Spleen (tissue), 11 donors: ENCODE data around the gene DVL1. TPM values are rescaled to one million over a fixed set of nuclear protein-coding genes. Genes with fewer than 3 reads are reported as not detected.

Source experiments
- DNase-seq: peaks from one replicate; pipeline ENCODE4 v3.0.0-alpha.2; 2020
- H3K27ac ChIP-seq, 8 donors: fragments of 200-600 bp; sonication (generic) in 7 of 8; 1 replicate in 4 of 8; 2 replicates in 4 of 8; pipeline versions ENCODE4 v1.5.0 to v1.8.0; 2016 to 2021; ENCODE audit warnings: inconsistent platforms in 4 of 8, mild to moderate bottlenecking in 4 of 8, moderate library complexity in 1 of 8
- H3K27me3 ChIP-seq, 7 donors: fragments of 200-600 bp; sonication (generic) in 6 of 7; replicated peaks in 1 of 7; 1 replicate in 4 of 7; 2 replicates in 3 of 7; pipeline versions ENCODE4 v1.5.0 to v1.8.0; 2016 to 2021; ENCODE audit warnings: inconsistent platforms in 3 of 7, mild to moderate bottlenecking in 1 of 7
- H3K36me3 ChIP-seq, 6 donors: fragments of 200-600 bp; sonication (generic) in 5 of 6; 1 replicate in 4 of 6; 2 replicates in 2 of 6; pipeline versions ENCODE4 v1.5.0 to v1.8.0; 2016 to 2021; ENCODE audit warnings: inconsistent platforms in 2 of 6
- H3K4me1 ChIP-seq, 6 donors: fragments of 200-600 bp; sonication (generic) in 5 of 6; 1 replicate in 3 of 6; 2 replicates in 3 of 6; pipeline versions ENCODE4 v1.5.0 to v1.8.0; 2016 to 2021; ENCODE audit warnings: inconsistent platforms in 3 of 6
- H3K4me3 ChIP-seq, 8 donors: fragments of 200-600 bp; sonication (generic) in 7 of 8; 1 replicate in 4 of 8; 2 replicates in 4 of 8; pipeline versions ENCODE4 v1.5.0 to v1.8.0; 2016 to 2021; ENCODE audit warnings: inconsistent platforms in 4 of 8, mild to moderate bottlenecking in 4 of 8, moderate library complexity in 2 of 8
- H3K9me3 ChIP-seq, 8 donors: fragments of 200-600 bp; sonication (generic) in 7 of 8; 1 replicate in 4 of 8; 2 replicates in 4 of 8; pipeline versions ENCODE4 v1.5.0 to v1.8.0; 2016 to 2021; ENCODE audit warnings: inconsistent platforms in 4 of 8
- CTCF ChIP-seq, 11 experiments: fragments of 200-600 bp in 7 of 11; fragments of 450-650 bp in 4 of 11; sonication (generic) in 4 of 11; IDR thresholded peaks in 8 of 11; conservative IDR thresholded peaks in 3 of 11; 1 replicate in 7 of 11; 2 replicates in 4 of 11; pipeline versions ENCODE4 v1.4.0 to v1.8.0; 2016 to 2021; ENCODE audit warnings: antibody characterized with exemption in 11 of 11, inconsistent platforms in 4 of 11, mild to moderate bottlenecking in 1 of 11
- POLR2A ChIP-seq, 3 donors: fragments of 450-650 bp; IDR thresholded peaks; one replicate each; pipeline ENCODE4 v1.5.1; 2017; ENCODE audit warnings: antibody characterized with exemption in 3 of 3, mild to moderate bottlenecking in 1 of 3
- POLR2AphosphoS5 ChIP-seq, 3 donors: sonication (generic); formaldehyde crosslinking; IDR thresholded peaks; one replicate each; pipeline ENCODE4 v1.5.1; 2017; ENCODE audit warnings: antibody characterized with exemption in 3 of 3
- WGBS, 5 donors: extraction: QIAGEN DNeasy Blood & Tissue Kit in 3 of 5; methylation state at CpG; one replicate each; pipeline versions ENCODE4 v1.1.5 to v1.1.7; 2013 to 2018; 5-methylcytosine and 5-hydroxymethylcytosine counted together
- intact Hi-C: fragments of 100-400 bp; cut with DNase I; formaldehyde crosslinking; loops from one replicate; pipeline ENCODE4 v1.15.0; 2023; ENCODE audit warnings: low total_unique reads
- polyA plus RNA-seq, 3 donors: library from polyadenylated mRNA; stranded (reverse); fragments of 200-250 nt; gene quantifications; one replicate each; pipeline ENCODE4 v1.2.1, GENCODE V29; 2013
- total RNA-seq, 7 donors: library from RNA; depleted of rRNA in 3 of 7; stranded (reverse); fragments of >200 nt in 3 of 7; fragmentation: NEBNext Ultra II Directional in 4 of 7; extraction: Animal tissue kit (Norgen Biotek cat#: 25700) in 4 of 7; gene quantifications; one replicate each; pipeline versions ENCODE4 v1.1.0 to v1.2.1, GENCODE V29; 2016 to 2021
- donor health status: healthy with polysubstance abuse.
- donor health status: DM: no; HTN: no; CAD: no; lungs with moderate emphysema.
- donor health status: DM: no; HTN: no; CAD: no.
- donor health status: Bipolar disorder and iron deficiency.
- donor health status: healthy.
- donor health status: DM: no; HTN: no; CAD: no.
- donor health status: DM: yes; HTN: yes; CAD: no.

The DVL1 gene
- total and polyA plus RNA-seq, 10 donors, result 18.1 to 59.1 (median 39.2) TPM

DNA sequence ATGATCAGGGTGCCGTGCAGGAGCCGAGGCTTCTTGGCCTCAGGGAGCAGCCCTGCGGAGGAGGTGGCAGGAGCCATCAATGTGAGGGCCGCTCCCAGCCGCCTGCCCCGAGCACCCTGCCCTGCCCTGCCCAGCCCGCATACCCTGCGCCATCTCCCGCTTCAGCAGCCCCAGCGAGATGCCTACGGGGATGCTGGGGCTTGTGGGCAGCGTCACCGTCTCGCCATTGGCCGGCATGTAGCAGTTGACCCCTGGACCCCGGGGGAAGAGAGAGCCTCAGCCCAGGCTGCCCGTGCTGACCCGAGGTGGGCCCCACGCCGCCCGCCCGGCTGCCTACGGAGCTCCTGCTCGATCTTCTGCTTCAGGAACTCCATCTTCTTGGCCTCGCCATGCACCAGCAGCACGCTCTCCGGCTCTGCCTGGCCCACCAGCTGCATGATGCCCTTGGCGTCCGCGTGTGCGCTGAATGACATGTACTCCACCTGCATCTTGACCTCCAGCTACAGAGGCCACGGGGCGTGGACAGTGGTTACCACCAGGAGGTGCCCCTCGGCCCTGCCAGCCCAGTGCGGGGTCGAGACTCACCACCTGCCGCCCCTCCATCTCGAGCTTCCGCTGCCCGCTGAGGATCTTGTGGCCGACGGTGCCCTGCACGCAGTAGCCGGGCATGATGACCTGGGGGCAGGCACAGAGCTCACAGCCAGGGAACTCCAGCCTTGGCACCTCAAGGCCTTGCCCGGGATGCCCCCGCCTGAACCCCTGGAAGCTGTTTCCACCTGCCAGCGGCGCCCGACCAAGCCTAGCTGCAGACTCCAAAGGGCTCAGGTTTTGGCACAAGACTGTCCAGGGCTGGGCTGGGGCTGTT is 36.5 kb downstream of the DVL1 start:
- 90 to 94% (median 90%) methylated on average over 24 to 49 of the region's 49 CpGs for WGBS, 5 donors
- H3K36me3 ChIP-seq, result peaks cover 0 to 78% (median 55%) of the 10 kb centered on the region in 6 donors
- intact Hi-C loops, result no loop called here
- no peaks in the 10 kb centered on the region for H3K9me3 ChIP-seq
- H3K4me1 ChIP-seq, result peaks cover 10 to 28% (median 17%) of the 10 kb centered on the region in 6 donors
- no peak for TF ChIP-seq POLR2A (IDR thresholded peaks at IDR 0.05)
- peak in 1 of 3 donors; percentile 60 for TF ChIP-seq POLR2AphosphoS5 (IDR thresholded peaks at IDR 0.05)
- no peak overlapping the region for H3K4me3 ChIP-seq
- H3K27me3 ChIP-seq, result no peaks in the 10 kb centered on the region
- no peak for DNase-seq
- no peak overlapping the region for H3K27ac ChIP-seq

- WGBS, 5 donors, result 87 to 93% (median 93%) methylated on average over 17 to 22 of the region's 22 CpGs
- TF ChIP-seq POLR2AphosphoS5 (IDR thresholded peaks at IDR 0.05) (peak in 1 of 3 donors; percentile 14), POLR2A (IDR thresholded peaks at IDR 0.05) (no peak)
- Histone ChIP-seq H3K36me3 (peaks cover 0 to 66% (median 46%) of the 10 kb centered on the region in 6 donors), H3K27me3 (no peaks in the 10 kb centered on the region), H3K9me3 (no peaks in the 10 kb centered on the region), H3K4me3 (no peak overlapping the region), H3K27ac (no peak overlapping the region), H3K4me1 (peaks cover 19 to 37% (median 27%) of the 10 kb centered on the region in 6 donors)
- intact Hi-C loops, result no loop called here
- DNase-seq, result no peak
Observed at GRCh38 chr1:1311107-1312104, 37.8 kb downstream of the DVL1 start.

DNA sequence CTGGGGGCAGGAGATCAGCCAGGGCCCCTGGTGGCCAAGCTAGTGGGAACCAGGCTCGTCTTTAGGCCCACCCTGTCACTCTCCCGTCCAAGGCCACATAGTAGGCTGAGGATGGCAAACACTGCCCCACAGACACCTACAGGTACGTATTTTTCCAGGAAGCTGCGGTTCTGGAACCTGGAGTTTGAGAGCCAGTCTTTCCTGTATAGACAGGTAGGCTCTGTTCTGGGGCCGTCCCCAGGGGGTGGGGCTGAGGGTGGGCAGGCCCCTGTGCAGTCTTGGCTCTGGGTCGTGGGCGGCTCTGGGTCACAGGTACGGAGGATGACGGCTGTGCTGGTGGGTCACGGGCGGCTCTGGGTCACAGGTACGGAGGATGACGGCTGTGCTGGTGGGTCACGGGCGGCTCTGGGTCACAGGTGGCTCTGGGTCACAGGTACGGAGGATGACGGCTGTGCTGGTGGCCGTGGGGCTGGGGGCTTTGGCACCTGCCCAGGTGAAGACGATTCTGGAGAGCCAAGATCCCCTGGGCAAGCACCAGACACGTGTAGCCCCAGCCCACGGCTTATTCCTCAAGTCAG is 38.7 kb downstream of the DVL1 start:
- TF ChIP-seq POLR2AphosphoS5 (IDR thresholded peaks at IDR 0.05) (no peak), POLR2A (IDR thresholded peaks at IDR 0.05) (no peak), CTCF (IDR thresholded peaks at IDR 0.05 in 8 of 11, conservative IDR thresholded peaks at IDR 0.05 in 3 of 11) (no peak)
- H3K36me3 ChIP-seq, result peaks cover 0 to 59% (median 46%) of the 10 kb centered on the region in 6 donors
- peaks cover 28 to 45% (median 35%) of the 10 kb centered on the region in 6 donors for H3K4me1 ChIP-seq
- H3K9me3 ChIP-seq, result no peaks in the 10 kb centered on the region
- intact Hi-C loops, result no loop called here
- no peaks in the 10 kb centered on the region for H3K27me3 ChIP-seq
- no peak overlapping the region for H3K4me3 ChIP-seq
- H3K27ac ChIP-seq, result peak overlapping the region in 1 of 8 donors; percentile 97
- DNase-seq, result no peak
- 83 to 93% (median 90%) methylated on average over 18 to 21 of the region's 21 CpGs for WGBS, 5 donors

DNA sequence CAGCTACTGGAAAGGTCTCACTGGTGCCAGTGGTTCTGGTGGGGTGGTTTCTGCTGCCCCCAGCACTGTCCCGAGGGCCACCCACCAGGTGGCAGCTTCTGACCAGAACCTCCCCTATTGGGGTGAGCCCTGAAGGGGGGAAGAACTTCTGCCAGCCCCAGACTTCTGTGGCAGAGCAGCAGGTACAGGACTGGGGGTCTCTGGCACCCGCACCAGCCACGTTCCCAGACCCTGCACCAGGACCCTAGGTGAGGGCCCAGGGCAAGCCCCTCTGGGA is 39.2 kb downstream of the DVL1 start:
- peak overlapping the region in 1 of 8 donors; percentile 97 for H3K4me3 ChIP-seq
- WGBS, 5 donors, result 80 to 92% (median 83%) methylated on average over 1 to 3 of the region's 3 CpGs; no CpG with 5 or more reads in 1 of the 5 donors
- TF ChIP-seq POLR2AphosphoS5 (IDR thresholded peaks at IDR 0.05) (peak in 1 of 3 donors; percentile 1), POLR2A (IDR thresholded peaks at IDR 0.05) (no peak)
- peak overlapping the region in 2 of 8 donors; percentile 97 to 99 for H3K27ac ChIP-seq
- peaks cover 33 to 50% (median 40%) of the 10 kb centered on the region in 6 donors for H3K4me1 ChIP-seq
- no peaks in the 10 kb centered on the region for H3K9me3 ChIP-seq
- peaks cover 0 to 55% (median 44%) of the 10 kb centered on the region in 6 donors for H3K36me3 ChIP-seq
- no peak for DNase-seq
- intact Hi-C loops, result no loop called here
- no peaks in the 10 kb centered on the region for H3K27me3 ChIP-seq
